Mesothelial cell of epicardium (in vitro differentiated cells): Measurements from ENCODE around the gene EFS. TPM values are rescaled to one million over a fixed set of nuclear protein-coding genes. Genes with fewer than 3 reads are reported as not detected.

Experiments
- DNase-seq, 2 experiments: peaks; one replicate each; pipeline ENCODE4 v3.0.0; 2021; ENCODE audit warnings: low spot score in 2 of 2; ENCODE audit not compliant: unreplicated experiment in 2 of 2
- H3K27ac Mint-ChIP-seq: 2 replicates; pipeline ENCODE4 v1.8.0; 2021; ENCODE audit warnings: mixed read lengths
- H3K27me3 Mint-ChIP-seq: 2 replicates; pipeline ENCODE4 v1.8.0; 2021; ENCODE audit warnings: low read depth, mixed read lengths
- H3K36me3 Mint-ChIP-seq: 2 replicates; pipeline ENCODE4 v1.8.0; 2021; ENCODE audit warnings: mixed read lengths
- H3K4me1 Mint-ChIP-seq: 2 replicates; pipeline ENCODE4 v1.8.0; 2021; ENCODE audit warnings: mixed read lengths
- H3K4me3 Mint-ChIP-seq: 2 replicates; pipeline ENCODE4 v1.8.0; 2021; ENCODE audit warnings: mild to moderate bottlenecking, moderate library complexity, mixed read lengths
- H3K9me3 Mint-ChIP-seq: 2 replicates; pipeline ENCODE4 v1.8.0; 2021; ENCODE audit warnings: mixed read lengths
- CTCF ChIP-seq: fragments of 200-600 bp; sonication (generic); IDR thresholded peaks from one replicate; pipeline ENCODE4 v1.5.0; 2021; ENCODE audit warnings: antibody characterized with exemption; ENCODE audit not compliant: unreplicated experiment
- total RNA-seq: library from RNA; stranded (reverse); gene quantifications from 3 replicates; pipeline ENCODE4 v1.2.1, GENCODE V29; 2021

EFS gene
- total RNA-seq, 1 donor from 2014 or later = 81.2 TPM

- peaks cover 17% of the 10 kb centered on the region for H3K4me1 Mint-ChIP-seq
Observed at GRCh38 chr14:23348297-23348655, 16.7 kb downstream of the EFS start.

GRCh38 chr14:23347406-23348296 is 17.3 kb downstream of the EFS start:
- Mint-ChIP-seq H3K36me3 (no peaks in the 10 kb centered on the region), H3K9me3 (no peaks in the 10 kb centered on the region), H3K4me3 (no peak overlapping the region), H3K27me3 (peaks cover 13% of the 10 kb centered on the region), H3K4me1 (peaks cover 13% of the 10 kb centered on the region), H3K27ac (no peak overlapping the region)
- DNase-seq = no peak
- TF ChIP-seq CTCF = no peak

More at GRCh38 chr14:23348297-23348655, 16.7 kb downstream of the EFS start:
- Mint-ChIP-seq H3K27me3 (peaks cover 12% of the 10 kb centered on the region), H3K4me3 (no peak overlapping the region), H3K27ac (no peak overlapping the region), H3K36me3 (no peaks in the 10 kb centered on the region), H3K9me3 (no peaks in the 10 kb centered on the region)
- DNase-seq = no peak
- TF ChIP-seq CTCF = no peak

- Mint-ChIP-seq H3K4me3 (no peak overlapping the region), H3K4me1 (peaks cover 13% of the 10 kb centered on the region), H3K27ac (no peak overlapping the region), H3K9me3 (no peaks in the 10 kb centered on the region), H3K27me3 (peaks cover 13% of the 10 kb centered on the region), H3K36me3 (no peaks in the 10 kb centered on the region)
- no peak for TF ChIP-seq CTCF
- DNase-seq = no peak
Observed at GRCh38 chr14:23346693-23347405, 18.1 kb downstream of the EFS start.

GRCh38 chr14:23345987-23346692 is 18.8 kb downstream of the EFS start:
- Mint-ChIP-seq H3K27ac (no peak overlapping the region), H3K36me3 (no peaks in the 10 kb centered on the region), H3K9me3 (no peaks in the 10 kb centered on the region), H3K4me1 (peaks cover 10% of the 10 kb centered on the region), H3K27me3 (peaks cover 9% of the 10 kb centered on the region), H3K4me3 (no peak overlapping the region)
- no peak for TF ChIP-seq CTCF
- no peak for DNase-seq

GRCh38 chr14:23344481-23344880 is 20.5 kb downstream of the EFS start:
- Mint-ChIP-seq H3K36me3 (no peaks in the 10 kb centered on the region), H3K4me1 (peaks cover 9% of the 10 kb centered on the region), H3K27me3 (peaks cover 2% of the 10 kb centered on the region), H3K4me3 (no peak overlapping the region), H3K27ac (no peak overlapping the region), H3K9me3 (peaks cover 11% of the 10 kb centered on the region)
- DNase-seq = no peak
- no peak for TF ChIP-seq CTCF
